SH-SY5Y (cell line): ENCODE measurements around the gene PDE3B.

Source experiments
- GATA2 ChIP-seq: IDR thresholded peaks from 2 replicates; pipeline ENCODE4 v1.6.1; 2011; ENCODE audit warnings: mild to moderate bottlenecking, low read depth, low read length
- GATA3 ChIP-seq: IDR thresholded peaks from 2 replicates; pipeline ENCODE4 v1.6.1; 2011; ENCODE audit warnings: low read depth, mild to moderate bottlenecking, low read length, moderate library complexity

DNA sequence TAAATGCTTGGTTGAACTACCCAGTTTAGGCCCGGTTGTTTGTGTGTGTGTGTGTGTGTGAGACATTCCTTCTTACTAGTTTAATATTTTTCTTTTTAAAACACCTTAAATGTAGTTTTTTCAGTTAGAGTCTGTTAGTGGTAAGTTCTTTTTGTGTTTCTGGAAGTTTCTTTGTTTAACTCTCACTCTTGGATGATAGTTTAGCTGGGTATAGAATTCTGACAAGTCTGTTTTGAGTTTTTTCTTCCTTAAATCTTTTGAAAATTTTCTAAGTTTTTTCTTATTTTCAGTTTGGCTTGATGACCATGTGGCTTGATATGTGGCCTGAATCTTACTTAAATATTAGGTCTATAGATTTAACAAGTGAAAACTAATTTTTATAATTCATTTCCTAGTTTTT, 60.1 kb downstream of the PDE3B start:
- TF ChIP-seq GATA2 (no peak), GATA3 (no peak)
